Stimulated activated CD8-positive, alpha-beta memory T cell treated with anti-CD3 and anti-CD28 coated beads, Interleukin-12 subunit alpha, Interleukin-12 subunit beta, amount 100 ng/mL, for 1 hour (primary cell): ENCODE results near the gene OMA1.
"Not testable (repeated sequence)": the region's sequence is repeated elsewhere in the genome, so short reads cannot be mapped to it uniquely, and the experiment has no call there.

Experiments
- DNase-seq: peaks from one replicate; pipeline ENCODE4 v3.0.0-alpha.2; 2020; ENCODE audit warnings: low read depth

Gene OMA1

GRCh38 chr1:58573705-58574591 is 27.4 kb upstream of the OMA1 start:
- DNase-seq: no peak

GRCh38 chr1:58573138-58573537 is 26.6 kb upstream of the OMA1 start:
- DNase-seq: no peak

DNA sequence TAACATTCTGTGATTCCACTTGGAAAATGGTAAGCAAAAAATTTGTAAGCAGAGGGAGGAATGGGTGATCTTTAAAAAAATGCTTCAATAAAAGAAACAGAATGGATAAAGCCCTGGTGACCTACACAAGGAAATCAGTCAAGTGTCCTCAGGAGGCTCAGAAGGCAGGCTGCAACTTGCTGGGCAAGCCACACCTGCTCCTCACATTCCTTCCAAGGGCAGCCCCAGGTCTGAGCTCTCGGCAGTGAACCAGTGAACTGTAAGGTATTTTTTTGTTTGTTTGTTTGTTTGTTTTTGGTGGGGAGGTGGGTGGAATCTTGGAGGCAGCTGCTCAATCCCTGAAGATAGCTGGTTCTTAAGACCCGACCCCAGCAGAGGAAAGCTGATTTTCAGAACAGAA is 26.2 kb upstream of the OMA1 start:
- no peak for DNase-seq

DNA sequence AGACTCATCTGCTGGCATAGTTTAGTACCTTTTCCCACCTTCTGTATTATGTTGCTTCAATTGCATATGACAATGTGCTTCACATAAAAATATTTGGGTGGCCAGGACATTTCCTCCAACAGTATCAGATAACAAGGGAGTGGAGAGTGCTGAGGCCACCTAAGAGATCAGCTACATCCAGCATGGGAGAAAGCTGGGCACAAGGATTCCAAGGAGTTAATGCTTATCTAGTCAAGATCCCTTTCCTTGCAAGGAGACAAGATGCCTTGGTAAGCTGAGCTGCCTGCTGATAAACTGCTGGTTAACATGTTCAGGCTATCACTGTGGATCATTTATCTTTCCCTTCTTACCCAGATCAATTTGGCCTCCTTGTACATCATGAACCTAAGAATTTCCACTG is 25.1 kb upstream of the OMA1 start:
- DNase-seq: no peak

GRCh38 chr1:58570817-58571216 is 24.3 kb upstream of the OMA1 start:
- no peak for DNase-seq

- no peak for DNase-seq
These were observed 23.6 kb upstream of the OMA1 start for GRCh38 chr1:58570094-58570493.

DNA sequence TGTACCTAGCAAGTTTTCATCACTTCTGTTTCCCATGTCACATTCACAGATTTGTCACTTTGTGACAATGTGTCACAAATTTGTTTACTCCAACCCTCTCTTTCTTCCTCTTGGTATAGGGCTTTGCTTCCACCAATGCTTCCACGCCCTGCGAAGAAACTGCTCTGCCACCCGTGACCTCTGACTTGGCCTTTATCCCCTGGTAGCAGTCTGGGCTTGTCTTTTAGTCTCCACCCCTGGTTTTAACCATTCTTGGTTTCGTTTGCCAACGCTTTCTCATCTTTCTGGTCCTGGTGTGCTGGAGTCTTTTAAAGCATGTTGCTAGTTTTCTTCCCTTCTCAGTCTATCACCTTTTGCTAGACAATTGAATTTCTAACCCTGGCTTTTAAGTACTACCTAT is 22.4 kb upstream of the OMA1 start:
- no peak for DNase-seq

- DNase-seq: no peak
These were observed 21.8 kb upstream of the OMA1 start for GRCh38 chr1:58568271-58568860.

DNA sequence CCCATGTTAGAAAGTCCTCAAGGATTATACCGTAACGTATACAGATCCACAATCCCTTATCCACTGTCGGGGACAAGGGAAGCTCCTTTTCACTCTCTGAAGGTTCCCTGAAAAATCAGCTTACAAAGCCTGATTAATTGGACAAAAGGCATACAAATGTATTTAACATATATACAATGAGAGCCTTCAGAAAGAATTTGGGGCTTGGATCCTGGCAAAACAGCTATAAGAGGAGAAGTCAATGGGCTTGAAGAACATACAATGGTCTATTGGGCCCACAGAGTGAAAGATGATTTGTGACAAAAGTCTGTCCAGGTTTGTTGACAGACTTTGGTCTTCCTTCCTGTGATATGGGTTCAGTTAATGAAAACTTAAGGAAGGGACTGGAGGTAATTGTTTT is 19.8 kb upstream of the OMA1 start:
- no peak for DNase-seq

DNA sequence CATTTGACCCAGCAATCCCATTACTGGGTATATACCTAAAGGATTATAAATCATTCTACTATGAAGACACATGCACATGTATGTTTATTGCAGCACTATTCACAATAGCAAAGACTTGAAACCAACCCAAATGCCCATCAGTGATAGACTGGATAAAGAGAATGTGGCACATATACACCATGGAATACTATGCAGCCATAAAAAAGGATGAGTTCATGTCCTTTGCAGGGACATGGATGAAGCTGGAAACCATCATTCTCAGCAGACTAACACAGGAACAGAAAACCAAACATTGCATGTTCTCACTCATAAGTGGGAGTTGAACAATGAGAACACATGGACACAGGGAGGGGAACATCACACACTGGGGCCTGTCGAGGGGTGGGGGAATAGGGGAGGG is 17.2 kb upstream of the OMA1 start:
- DNase-seq: not testable (repeated sequence)

DNA sequence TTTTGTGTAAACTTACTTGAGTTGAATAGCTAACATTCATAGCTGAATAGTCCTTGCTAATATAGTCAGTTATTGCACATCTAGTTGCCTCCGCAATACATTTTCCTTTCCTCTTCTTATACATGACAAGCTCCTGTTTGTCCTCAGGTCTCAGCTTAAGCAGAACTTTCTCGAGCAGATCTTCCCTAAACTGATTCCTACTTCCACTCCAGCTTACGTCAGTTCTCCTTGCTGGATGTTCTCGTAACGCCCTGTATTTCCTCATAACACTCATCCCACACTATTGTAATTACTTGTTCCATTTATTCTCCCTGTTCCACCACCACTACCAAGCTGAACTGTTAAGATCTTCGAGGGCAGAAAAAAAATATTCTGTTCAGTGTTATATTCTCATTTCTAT is 15.1 kb upstream of the OMA1 start:
- no peak for DNase-seq

DNA sequence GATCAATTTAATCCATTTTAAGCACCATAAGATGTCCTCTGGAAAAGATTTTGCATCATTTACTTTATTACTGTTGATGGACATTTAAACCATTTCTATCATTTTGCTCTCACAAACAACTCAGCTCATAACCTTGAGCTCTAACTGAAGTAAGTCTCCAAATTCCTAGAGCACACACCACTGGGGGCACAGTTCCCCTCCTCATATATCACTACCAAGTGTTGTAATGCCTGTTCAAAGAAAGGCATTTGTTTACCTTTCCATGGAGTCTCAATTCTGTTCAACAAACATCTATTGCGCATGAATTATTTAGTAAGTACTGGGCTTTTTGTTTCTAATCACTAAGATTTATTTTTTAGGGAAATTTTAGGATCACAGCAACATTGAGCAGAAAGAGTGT is 8.9 kb upstream of the OMA1 start:
- DNase-seq: no peak

DNA sequence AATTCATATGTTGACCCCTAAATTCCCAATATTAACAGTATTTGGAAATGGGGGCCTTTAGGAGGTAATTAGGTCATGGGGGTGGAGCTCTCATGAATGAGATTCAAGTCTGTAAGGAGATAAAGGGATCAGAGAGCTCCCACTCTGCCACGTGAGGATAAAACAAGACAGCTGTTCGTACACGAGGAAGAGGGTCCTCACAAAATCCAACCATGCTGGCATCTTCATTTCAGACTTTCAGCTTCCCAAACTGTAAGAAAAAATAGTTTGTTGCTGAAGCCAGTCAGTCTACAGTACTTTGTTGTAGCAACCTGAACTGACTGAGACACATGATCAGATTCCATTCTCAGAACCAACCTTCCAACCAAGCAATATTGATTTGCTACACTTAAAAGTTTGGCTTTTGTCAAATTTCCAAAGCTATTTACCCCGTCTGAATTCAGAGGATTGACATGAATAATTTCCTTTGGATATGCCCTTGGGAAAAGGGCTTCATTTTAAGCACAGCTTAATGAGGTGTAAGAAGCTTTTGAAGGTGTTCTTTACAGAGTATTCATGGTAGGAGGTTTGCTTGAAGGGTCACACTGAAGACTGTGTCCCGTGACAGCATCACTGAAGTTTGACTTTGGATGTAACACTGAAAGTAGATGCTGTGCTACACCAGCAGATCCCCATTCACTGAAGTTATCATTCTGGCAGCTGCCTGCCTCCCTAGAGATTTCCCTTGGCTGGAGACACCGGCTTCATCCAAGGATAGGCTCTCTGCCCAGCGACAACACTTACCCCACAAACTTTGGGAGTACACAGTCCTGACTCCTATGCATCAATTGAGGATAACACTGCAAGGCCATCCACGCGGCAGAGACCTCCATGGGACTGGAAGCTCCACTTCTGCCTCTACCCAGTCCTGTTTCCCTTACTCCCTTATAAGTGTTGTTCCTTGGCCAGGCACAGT is 4.9 kb upstream of the OMA1 start:
- DNase-seq: no peak

- not testable (repeated sequence) for DNase-seq
These were observed 2.8 kb upstream of the OMA1 start for GRCh38 chr1:58549291-58549690.

- no peak for DNase-seq
These were observed 1.8 kb upstream of the OMA1 start for GRCh38 chr1:58548371-58548770.

DNA sequence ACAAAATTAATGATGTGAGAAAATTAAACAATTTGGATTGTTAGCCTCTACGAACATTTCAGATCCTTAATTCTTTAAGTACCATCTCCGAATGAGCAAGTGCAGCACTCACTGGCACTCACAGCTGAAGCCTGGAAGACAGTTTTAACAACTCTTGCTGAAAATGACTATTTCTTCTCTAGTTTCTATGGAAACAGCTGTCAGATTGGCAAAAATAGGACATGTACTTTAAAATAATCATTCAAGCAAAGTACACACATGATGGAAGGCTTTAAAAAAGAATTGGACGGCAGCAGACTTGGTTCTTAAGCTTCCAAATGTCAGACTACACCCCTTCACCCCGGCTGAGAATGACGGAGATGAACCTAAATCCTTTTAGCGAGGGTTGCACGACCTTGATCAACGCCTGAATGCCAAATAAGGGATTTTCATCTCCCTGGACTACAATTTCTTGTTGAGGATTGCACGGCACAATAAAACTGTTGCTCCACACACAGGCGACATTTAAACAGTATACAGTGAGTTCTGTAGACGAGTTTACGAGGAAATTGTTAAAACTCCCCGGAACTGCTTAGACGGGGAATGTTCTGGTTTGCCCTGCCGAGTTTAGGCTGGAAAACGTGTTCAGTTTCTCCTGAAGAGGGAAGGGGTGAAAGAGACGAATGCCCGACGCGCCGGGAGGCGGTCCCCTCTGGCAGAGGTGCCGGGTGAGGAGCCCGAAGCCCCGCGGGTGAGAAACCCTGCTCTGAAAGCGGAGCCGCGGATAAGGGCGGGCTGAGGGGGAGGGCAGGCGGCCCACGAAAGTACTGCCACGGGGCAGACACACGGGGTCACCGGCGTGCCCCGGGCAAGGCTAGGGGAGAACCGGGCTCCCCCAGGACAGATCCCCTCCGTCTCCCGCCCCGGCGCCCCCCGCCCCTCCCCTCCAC is 671 bp downstream of the OMA1 start:
- DNase-seq: peak; percentile 56

DNA sequence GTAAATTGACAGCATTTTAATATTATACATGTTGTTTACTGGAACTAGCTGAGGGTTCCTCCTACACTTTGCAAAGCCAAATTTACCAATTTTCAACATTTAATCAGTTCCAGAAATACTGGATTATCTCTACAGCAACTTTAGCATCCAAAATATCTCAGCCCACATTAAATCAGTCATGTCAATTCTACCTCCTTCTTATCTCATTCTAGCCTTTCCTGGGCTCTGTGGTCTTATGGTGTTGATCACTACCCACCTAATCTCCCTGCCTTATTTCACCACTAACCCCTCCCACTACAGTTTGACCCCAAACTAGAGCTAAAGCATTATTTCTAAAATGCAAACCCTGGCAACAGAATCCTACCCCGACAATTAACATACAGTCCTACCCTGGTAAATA is 3.3 kb downstream of the OMA1 start:
- no peak for DNase-seq

DNA sequence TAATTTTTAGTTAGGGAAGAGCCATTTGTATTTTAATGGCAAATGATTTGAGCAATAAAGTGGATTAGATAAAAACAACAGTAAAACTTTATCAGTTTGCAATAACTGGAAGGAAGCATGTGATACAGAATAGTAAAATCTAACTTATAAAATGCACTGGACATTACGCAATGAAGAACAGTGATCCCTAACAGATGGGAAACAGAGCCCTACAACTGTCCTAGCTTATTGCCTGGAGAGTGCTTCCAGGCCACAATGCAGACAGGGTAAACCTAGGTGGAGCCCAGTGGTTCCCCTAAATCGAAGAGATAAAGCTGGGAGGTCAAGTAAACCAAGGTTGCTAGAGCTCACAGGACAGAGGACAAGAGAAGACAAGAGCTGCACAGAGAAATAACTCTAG is 7.0 kb downstream of the OMA1 start:
- no peak for DNase-seq

GRCh38 chr1:58538821-58539220 is 7.7 kb downstream of the OMA1 start:
- DNase-seq: no peak

GRCh38 chr1:58531842-58532241 is 14.7 kb downstream of the OMA1 start:
- not testable (repeated sequence) for DNase-seq

GRCh38 chr1:58529284-58529683 is 17.2 kb downstream of the OMA1 start:
- DNase-seq: no peak

DNA sequence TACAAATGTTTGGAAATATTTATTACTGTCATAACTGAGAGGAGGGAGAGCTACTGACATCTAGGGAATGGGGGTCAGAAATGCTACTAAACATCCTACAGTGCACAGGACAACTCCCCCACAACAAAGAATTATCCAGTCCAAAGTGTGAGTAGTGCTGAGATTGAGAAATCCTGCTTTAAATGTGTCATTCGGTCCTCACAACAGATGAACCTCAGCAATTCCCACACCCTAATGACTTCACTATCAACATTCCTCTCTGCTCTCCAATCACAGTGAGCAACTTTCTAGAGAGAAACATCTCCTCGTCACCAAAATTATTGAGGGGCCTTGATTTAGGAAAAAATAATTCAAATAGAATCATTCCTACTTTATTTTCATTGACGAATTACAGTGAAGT is 18.0 kb downstream of the OMA1 start:
- no peak for DNase-seq
